Right cardiac atrium (tissue), 5 donors: Measurements from ENCODE around the gene NAT16. TPM values are rescaled to one million over a fixed set of nuclear protein-coding genes. Genes with fewer than 3 reads are reported as not detected.

Experiments used
- ATAC-seq, 2 donors: fragments of 200-7000 bp; cut with Tn5 transposase; one replicate each; pipeline versions ENCODE4 v1.8.0 to v1.9.1; 2020; ENCODE audit warnings: moderate library complexity in 2 of 2, mild to moderate bottlenecking in 1 of 2
- DNase-seq, 3 donors: peaks; one replicate each; pipeline ENCODE4 v3.0.0-alpha.2; 2020
- H3K27ac ChIP-seq: one replicate; pipeline ENCODE4 v1.5.1; 2013; ENCODE audit warnings: mild to moderate bottlenecking, low read length, control low read depth, moderate library complexity
- H3K27me3 ChIP-seq: one replicate; pipeline ENCODE4 v1.6.1; 2013; ENCODE audit not compliant: control insufficient read depth, insufficient read depth
- H3K4me1 ChIP-seq: one replicate; pipeline ENCODE4 v1.6.1; 2013; ENCODE audit warnings: low read length; ENCODE audit not compliant: control insufficient read depth, insufficient read depth
- H3K4me3 ChIP-seq: one replicate; pipeline ENCODE4 v1.5.1; 2013; ENCODE audit warnings: low read length, control low read depth
- H3K9me3 ChIP-seq: one replicate; pipeline ENCODE4 v1.6.1; 2013; ENCODE audit warnings: low read length; ENCODE audit not compliant: control insufficient read depth
- WGBS: extraction: QIAGEN DNeasy Blood & Tissue Kit; methylation state at CpG from one replicate; pipeline ENCODE4 v1.1.7; 2013; 5-methylcytosine and 5-hydroxymethylcytosine counted together
- intact Hi-C, 4 donors: fragments of 100-400 bp; cut with DNase I; formaldehyde crosslinking; loops; one replicate each; pipeline versions ENCODE4 v1.11.0 to v1.14.0; 2022 to 2023
- long read RNA-seq, 4 donors: library from polyadenylated mRNA; unstranded; transcript quantifications; one replicate each; pipeline ENCODE4 v2.0.0, GENCODE V29; 2020 to 2021
- polyA plus RNA-seq: library from polyadenylated mRNA; stranded (reverse); fragments of 200-250 nt; gene quantifications from one replicate; pipeline ENCODE4 v1.2.3, GENCODE V29; 2013
- total RNA-seq, 4 donors: library from RNA; stranded (reverse); fragmentation: NEBNext Ultra II Directional; extraction: Animal tissue kit (Norgen Biotek cat#: 25700); gene quantifications; one replicate each; pipeline ENCODE4 v1.2.1, GENCODE V29; 2021
- donor health status: healthy with polysubstance abuse.
- donor health status: DM: no; HTN: yes; CAD: no.
- donor health status: DM: no; HTN: no; CAD: no.
- donor health status: DM: no; HTN: yes; CAD: no; lungs with severe emphysema.
- donor health status: DM: yes; HTN: yes; CAD: no.

The NAT16 gene
- not detected for total RNA-seq
- not detected for polyA plus RNA-seq
- long read RNA-seq, donor 1, result 0 reads
- long read RNA-seq, donor 2, result 0 reads
- long read RNA-seq, donor 3, result 0 reads
- long read RNA-seq, donor 4, result 0 reads

DNA sequence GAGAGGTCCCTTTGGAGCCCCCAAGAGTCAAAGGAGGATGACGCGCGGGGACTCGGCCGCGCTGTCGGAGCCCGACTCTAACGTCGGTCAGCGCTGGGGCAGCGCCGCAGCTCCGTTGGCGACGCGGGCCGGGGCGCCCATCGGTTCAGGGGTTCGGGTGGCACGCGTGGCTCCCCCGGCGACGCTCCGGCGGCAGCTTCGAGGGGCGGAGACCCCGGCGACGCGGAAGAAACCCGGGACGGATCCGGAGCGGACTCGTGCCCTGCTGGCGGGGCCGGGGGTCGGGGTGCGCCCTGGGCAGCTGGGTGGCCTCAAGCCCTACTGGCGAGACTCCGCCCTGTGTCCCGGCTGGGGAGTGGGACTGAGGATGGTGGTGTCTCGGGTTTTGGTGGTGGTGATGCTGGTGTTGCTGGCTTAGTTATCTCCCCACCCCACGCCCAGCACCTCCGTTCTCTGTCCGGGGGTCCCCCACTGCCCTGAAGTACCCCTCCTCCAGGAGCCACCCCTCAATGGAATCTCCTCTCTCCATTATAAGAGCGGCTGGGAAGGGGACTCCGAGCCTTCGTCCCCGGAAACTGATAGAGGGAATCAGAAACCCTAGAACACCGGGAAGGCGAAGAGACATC lies at the start of gene NAT16:
Gene NAT16, minus strand, starts transcription at position 164 of the 626 bp plus-strand sequence. CDS start 5,486 bp downstream, outside the sequence.
- ATAC-seq (no peak), DNase-seq (no peak)
- 3% methylated on average over 56 of the region's 56 CpGs for WGBS
- H3K4me1 ChIP-seq, result peaks cover 3% of the 10 kb centered on the region
- no peak within 1 kb of the TSS for H3K4me3 ChIP-seq
- no peaks in the 10 kb centered on the region for H3K9me3 ChIP-seq
- H3K27ac ChIP-seq, result no peak within 1 kb of the TSS
- H3K27me3 ChIP-seq, result no peaks in the 10 kb centered on the region
- intact Hi-C loops, result no loop called here

DNA sequence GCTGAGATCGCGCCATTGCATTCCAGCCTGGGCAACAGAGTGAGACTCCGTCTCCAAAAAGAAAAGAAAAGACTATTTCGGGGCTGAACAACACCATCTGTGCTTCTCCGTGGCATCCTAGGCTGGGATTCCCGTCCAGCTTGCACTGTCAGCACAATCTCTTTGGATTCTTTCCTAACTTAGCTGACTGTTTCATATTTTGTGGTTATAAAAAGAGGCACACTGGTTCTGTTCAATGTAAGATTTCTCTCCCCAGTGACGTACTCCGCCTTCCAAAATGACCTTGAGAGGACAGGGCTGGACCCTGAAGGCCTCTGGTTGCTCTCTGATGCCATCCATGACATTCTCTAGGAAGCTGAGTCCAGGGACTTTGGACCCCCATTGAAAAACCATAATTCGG lies 46.6 kb upstream of the NAT16 start:
- intact Hi-C loops, result no loop called here
- Histone ChIP-seq H3K4me3 (no peak overlapping the region), H3K9me3 (no peaks in the 10 kb centered on the region), H3K4me1 (no peaks in the 10 kb centered on the region), H3K27ac (no peak overlapping the region), H3K27me3 (no peaks in the 10 kb centered on the region)
- DNase-seq (no peak), ATAC-seq (no peak)
- WGBS, result 89% methylated on average over 9 of the region's 9 CpGs

- H3K4me3 ChIP-seq, result no peak overlapping the region
- H3K27ac ChIP-seq, result no peak overlapping the region
- DNase-seq (no peak), ATAC-seq (no peak)
- H3K4me1 ChIP-seq, result no peaks in the 10 kb centered on the region
- H3K27me3 ChIP-seq, result no peaks in the 10 kb centered on the region
- 95% methylated on average over 6 of the region's 6 CpGs for WGBS
- H3K9me3 ChIP-seq, result no peaks in the 10 kb centered on the region
- intact Hi-C loops, result no loop called here
Observed at GRCh38 chr7:101225650-101226049, 45.6 kb upstream of the NAT16 start.

GRCh38 chr7:101223528-101223927 lies 43.4 kb upstream of the NAT16 start:
- Histone ChIP-seq H3K9me3 (no peaks in the 10 kb centered on the region), H3K4me1 (peaks cover 2% of the 10 kb centered on the region), H3K27ac (no peak overlapping the region), H3K27me3 (no peaks in the 10 kb centered on the region), H3K4me3 (no peak overlapping the region)
- ATAC-seq (peak in 1 of 2 donors; percentile 30), DNase-seq (peak in 1 of 3 donors; percentile 45)
- WGBS, result 96% methylated on average over 15 of the region's 15 CpGs
- intact Hi-C loops, result no loop called here

GRCh38 chr7:101222275-101222830 lies 42.3 kb upstream of the NAT16 start:
- no peak for ATAC-seq

DNA sequence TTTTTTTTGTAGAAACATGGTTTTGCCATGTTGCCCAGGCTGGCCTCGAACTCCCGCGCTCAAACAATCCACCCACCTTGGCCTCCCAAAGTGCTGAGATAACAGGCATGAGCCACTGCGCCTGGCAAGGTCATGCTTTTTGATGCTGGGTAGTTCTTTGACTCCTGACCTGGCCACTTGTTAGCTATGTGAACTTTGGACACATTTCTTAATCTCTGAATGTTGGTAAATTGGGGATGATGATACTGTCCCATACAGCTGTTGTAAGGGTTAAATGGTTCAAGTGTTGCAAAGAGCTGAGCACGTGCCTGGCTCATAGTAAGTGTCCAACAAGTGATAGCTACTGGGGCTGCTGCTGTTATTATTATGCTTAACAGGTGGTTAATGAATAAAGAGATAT lies 40.2 kb upstream of the NAT16 start:
- no peak for ATAC-seq
- intact Hi-C loops, result no loop called here
- WGBS, result 78% methylated on average over 5 of the region's 5 CpGs
- no peaks in the 10 kb centered on the region for H3K27me3 ChIP-seq
- no peak for DNase-seq
- H3K9me3 ChIP-seq, result no peaks in the 10 kb centered on the region
- H3K4me1 ChIP-seq, result peaks cover 2% of the 10 kb centered on the region
- H3K4me3 ChIP-seq, result no peak overlapping the region
- no peak overlapping the region for H3K27ac ChIP-seq

More at GRCh38 chr7:101222275-101222830, 42.3 kb upstream of the NAT16 start:
- Histone ChIP-seq H3K4me1 (peaks cover 2% of the 10 kb centered on the region), H3K9me3 (no peaks in the 10 kb centered on the region), H3K27me3 (no peaks in the 10 kb centered on the region), H3K4me3 (no peak overlapping the region), H3K27ac (no peak overlapping the region)
- DNase-seq, result peak in 1 of 3 donors; percentile 51
- WGBS, result 82% methylated on average over 27 of the region's 27 CpGs
- intact Hi-C loops, result no loop called here

GRCh38 chr7:101218236-101219125 lies 38.4 kb upstream of the NAT16 start:
- intact Hi-C loops, result loop anchor here in 1 of 4 donors (5.0 kb wide), 1 partner anchor 34 kb away; no protein-coding TSS in a partner anchor
- H3K27ac ChIP-seq, result peak overlapping the region; percentile 48
- H3K4me1 ChIP-seq, result peaks cover 2% of the 10 kb centered on the region
- H3K27me3 ChIP-seq, result no peaks in the 10 kb centered on the region
- no peak for ATAC-seq
- no peaks in the 10 kb centered on the region for H3K9me3 ChIP-seq
- 9% methylated on average over 26 of the region's 26 CpGs for WGBS
- peak overlapping the region; percentile 76 for H3K4me3 ChIP-seq
- peak in 1 of 3 donors; percentile 34 for DNase-seq

GRCh38 chr7:101217388-101218235 lies 37.5 kb upstream of the NAT16 start, which contains the start of the genes PLOD3 and ZNHIT1:
TSS of gene PLOD3 (minus strand) at chr7:101217581. CDS start at chr7:101217274, 307 bp downstream.
TSS of gene ZNHIT1 (plus strand) at chr7:101218165. CDS start at chr7:101218196, 31 bp downstream.
- Histone ChIP-seq H3K9me3 (no peaks in the 10 kb centered on the region), H3K27me3 (no peaks in the 10 kb centered on the region), H3K27ac (peak within 1 kb of the TSS; percentile 86), H3K4me1 (peaks cover 2% of the 10 kb centered on the region), H3K4me3 (peak within 1 kb of the TSS; percentile 76)
- DNase-seq (peak; percentile 97 to 99 (median 98)), ATAC-seq (peak; percentile 95 to 96)
- intact Hi-C loops, result loop anchor here in 1 of 4 donors (5.0 kb wide), 1 partner anchor 35 kb away; no protein-coding TSS in a partner anchor
- WGBS, result under 1% methylated on average over 57 of the region's 57 CpGs

GRCh38 chr7:101216860-101217387 lies 36.8 kb upstream of the NAT16 start:
- H3K9me3 ChIP-seq, result no peaks in the 10 kb centered on the region
- DNase-seq (peak in 2 of 3 donors; percentile 39 to 68), ATAC-seq (peak; percentile 1 to 7)
- peak overlapping the region; percentile 26 for H3K27ac ChIP-seq
- WGBS, result under 1% methylated on average over 34 of the region's 34 CpGs
- no peaks in the 10 kb centered on the region for H3K27me3 ChIP-seq
- H3K4me1 ChIP-seq, result peaks cover 2% of the 10 kb centered on the region
- H3K4me3 ChIP-seq, result peak overlapping the region; percentile 76
- intact Hi-C loops, result loop anchor here in 1 of 4 donors (5.0 kb wide), 1 partner anchor 35 kb away; no protein-coding TSS in a partner anchor
